ENCODE measurements around the gene CCSER1. TPM values are rescaled to one million over a fixed set of nuclear protein-coding genes. Genes with fewer than 3 reads are reported as not detected.

CCSER1 gene
- total and polyA plus RNA-seq, 9 donors = 0.21 to 8.3 (median 3.2) TPM

DNA sequence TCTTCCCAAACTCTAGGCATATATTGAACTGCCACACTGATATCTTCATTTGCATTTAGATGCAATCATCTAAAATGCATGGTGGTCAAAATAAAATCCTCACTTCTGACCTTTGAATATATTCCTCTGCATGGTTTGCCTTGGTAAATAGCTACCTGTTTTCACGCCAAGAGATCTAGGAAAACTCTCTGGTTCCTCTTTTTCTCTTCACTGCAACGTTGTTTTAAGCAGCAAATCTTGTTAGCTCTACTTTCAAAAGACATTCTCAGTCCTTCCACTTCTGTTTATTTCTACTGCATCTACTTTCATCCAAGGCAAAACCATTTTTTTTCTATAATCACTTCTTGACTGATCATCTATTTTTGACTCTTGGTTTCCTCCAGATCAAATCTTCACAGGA lies 1174.9 kb downstream of the CCSER1 start:
- intact Hi-C loops (cut with DNase I) = no loop called here
- no peak for TF ChIP-seq POLR2A (IDR thresholded peaks at IDR 0.05)
- TF ChIP-seq, protein P1, sequence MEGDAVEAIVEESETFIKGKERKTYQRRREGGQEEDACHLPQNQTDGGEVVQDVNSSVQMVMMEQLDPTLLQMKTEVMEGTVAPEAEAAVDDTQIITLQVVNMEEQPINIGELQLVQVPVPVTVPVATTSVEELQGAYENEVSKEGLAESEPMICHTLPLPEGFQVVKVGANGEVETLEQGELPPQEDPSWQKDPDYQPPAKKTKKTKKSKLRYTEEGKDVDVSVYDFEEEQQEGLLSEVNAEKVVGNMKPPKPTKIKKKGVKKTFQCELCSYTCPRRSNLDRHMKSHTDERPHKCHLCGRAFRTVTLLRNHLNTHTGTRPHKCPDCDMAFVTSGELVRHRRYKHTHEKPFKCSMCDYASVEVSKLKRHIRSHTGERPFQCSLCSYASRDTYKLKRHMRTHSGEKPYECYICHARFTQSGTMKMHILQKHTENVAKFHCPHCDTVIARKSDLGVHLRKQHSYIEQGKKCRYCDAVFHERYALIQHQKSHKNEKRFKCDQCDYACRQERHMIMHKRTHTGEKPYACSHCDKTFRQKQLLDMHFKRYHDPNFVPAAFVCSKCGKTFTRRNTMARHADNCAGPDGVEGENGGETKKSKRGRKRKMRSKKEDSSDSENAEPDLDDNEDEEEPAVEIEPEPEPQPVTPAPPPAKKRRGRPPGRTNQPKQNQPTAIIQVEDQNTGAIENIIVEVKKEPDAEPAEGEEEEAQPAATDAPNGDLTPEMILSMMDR (IDR thresholded peaks at IDR 0.05) = no peak
- no peak for TF ChIP-seq EP300 (IDR thresholded peaks at IDR 0.05)
- no peak overlapping the region for H3K4me3 ChIP-seq
- no peak for DNase-seq
- no peak overlapping the region for H3K27ac ChIP-seq
- 70 to 78% (median 75%) methylated on average over 2 of the region's 2 CpGs for WGBS, 3 donors
- H3K36me3 ChIP-seq = no peaks in the 10 kb centered on the region
- H3K27me3 ChIP-seq = no peaks in the 10 kb centered on the region
- no peaks in the 10 kb centered on the region for H3K4me1 ChIP-seq (ENCODE audit: insufficient read depth)
- H3K9me3 ChIP-seq = no peaks in the 10 kb centered on the region

DNA sequence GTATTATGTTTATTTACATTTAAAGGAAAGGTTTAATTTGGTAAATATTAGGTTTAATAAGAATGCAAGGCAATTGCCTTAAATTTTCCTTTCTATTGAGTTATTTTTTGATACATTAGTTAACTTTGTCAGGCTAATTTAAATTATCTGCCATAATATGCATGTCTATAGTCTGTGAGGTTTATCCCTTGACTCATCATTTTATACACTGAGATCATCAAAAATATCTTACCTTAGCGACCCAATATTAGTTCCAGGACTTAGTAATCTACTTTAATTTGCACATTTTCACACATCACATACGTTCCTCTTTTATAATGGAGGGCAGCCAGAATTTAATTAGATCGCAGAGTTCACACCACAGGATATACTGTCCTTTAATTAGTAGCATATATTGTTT lies 1177.1 kb downstream of the CCSER1 start:
- 74 to 81% (median 76%) methylated on average over 3 of the region's 3 CpGs for WGBS, 3 donors
- Histone ChIP-seq H3K4me3 (no peak overlapping the region), H3K36me3 (no peaks in the 10 kb centered on the region)

DNA sequence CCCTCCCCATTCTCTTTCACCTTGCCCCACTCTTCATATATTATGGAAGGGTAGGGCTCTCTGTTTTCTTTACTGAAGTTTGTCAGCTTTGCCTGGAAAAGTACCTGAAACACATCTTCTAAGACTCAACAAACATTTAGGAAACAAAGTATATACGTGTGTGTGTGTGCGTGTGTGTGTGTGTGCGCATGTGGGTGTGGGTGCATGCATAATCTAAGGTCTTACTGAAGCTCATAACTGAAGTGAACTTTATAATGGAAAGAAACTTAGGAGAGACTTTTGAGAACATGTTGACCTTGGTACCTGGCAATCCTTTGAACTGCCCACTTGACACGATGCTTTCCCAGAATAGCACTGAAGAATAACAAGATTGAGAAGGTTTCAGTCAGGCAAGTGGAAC lies 1190.2 kb downstream of the CCSER1 start:
- Histone ChIP-seq H3K36me3 (no peaks in the 10 kb centered on the region), H3K27me3 (no peaks in the 10 kb centered on the region), H3K27ac (no peak overlapping the region), H3K9me3 (no peaks in the 10 kb centered on the region), H3K4me1 (ENCODE audit: insufficient read depth) (no peaks in the 10 kb centered on the region), H3K4me3 (no peak overlapping the region)
- no peak for TF ChIP-seq EP300 (IDR thresholded peaks at IDR 0.05)
- TF ChIP-seq, protein P1 (IDR thresholded peaks at IDR 0.05) = no peak
- no peak for TF ChIP-seq POLR2A (IDR thresholded peaks at IDR 0.05)
- intact Hi-C loops (cut with DNase I) = no loop called here
- DNase-seq = no peak
- WGBS, 3 donors = 78 to 83% (median 82%) methylated on average over 4 of the region's 4 CpGs

More for the DNA sequence above, 1177.1 kb downstream of the CCSER1 start:
- intact Hi-C loops (cut with DNase I) = no loop called here
- no peak for TF ChIP-seq POLR2A (IDR thresholded peaks at IDR 0.05)
- TF ChIP-seq EP300 (IDR thresholded peaks at IDR 0.05) = no peak
- TF ChIP-seq, protein P1 (IDR thresholded peaks at IDR 0.05) = no peak
- no peak overlapping the region for H3K27ac ChIP-seq
- H3K9me3 ChIP-seq = no peaks in the 10 kb centered on the region
- DNase-seq = no peak
- H3K27me3 ChIP-seq = no peaks in the 10 kb centered on the region
- no peaks in the 10 kb centered on the region for H3K4me1 ChIP-seq (ENCODE audit: insufficient read depth)

DNA sequence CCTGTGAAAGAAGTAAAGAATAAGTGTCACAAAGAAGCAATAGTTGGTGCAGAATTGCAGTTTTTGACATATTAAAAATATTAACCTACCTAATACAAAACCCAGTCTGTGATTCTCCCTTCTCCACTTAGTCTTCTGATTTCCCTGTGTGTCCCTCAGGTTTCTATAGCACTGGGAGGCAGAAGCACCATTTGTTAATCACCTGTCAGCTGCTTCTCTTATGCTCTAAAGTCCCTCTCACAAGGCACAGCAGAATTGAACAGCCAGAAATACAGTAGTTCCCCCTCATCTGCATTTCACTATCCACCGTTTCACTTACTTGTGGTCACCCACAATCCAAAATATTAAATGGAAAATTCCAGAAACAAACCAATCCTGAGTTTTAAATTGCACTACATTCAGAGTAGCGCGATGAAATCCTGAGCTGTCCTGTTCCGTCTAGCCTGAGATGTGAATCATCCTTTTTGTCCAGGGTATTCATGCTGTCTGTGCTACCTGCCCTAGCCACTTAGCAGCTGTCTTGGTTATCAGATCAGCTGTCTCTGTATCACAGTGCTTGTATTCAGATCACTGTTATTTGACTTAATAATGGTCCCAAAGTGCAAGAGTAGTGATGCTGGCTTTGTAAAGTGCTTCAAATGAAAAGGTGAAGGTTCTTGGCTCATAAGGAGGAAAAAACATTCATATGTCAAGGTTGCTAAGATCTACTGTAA lies 1192.5 kb downstream of the CCSER1 start:
- no peak for DNase-seq
- H3K27me3 ChIP-seq = no peaks in the 10 kb centered on the region
- H3K27ac ChIP-seq = no peak overlapping the region
- H3K4me3 ChIP-seq = no peak overlapping the region
- H3K9me3 ChIP-seq = no peaks in the 10 kb centered on the region
- 88 to 92% (median 91%) methylated on average over 4 of the region's 4 CpGs for WGBS, 3 donors
- H3K4me1 ChIP-seq (ENCODE audit: insufficient read depth) = no peaks in the 10 kb centered on the region
- intact Hi-C loops (cut with DNase I) = no loop called here
- TF ChIP-seq, protein P1 (IDR thresholded peaks at IDR 0.05) = no peak
- TF ChIP-seq EP300 (IDR thresholded peaks at IDR 0.05) (no peak), POLR2A (IDR thresholded peaks at IDR 0.05) (no peak)
- H3K36me3 ChIP-seq = no peaks in the 10 kb centered on the region
